ENCODE measurements around the gene NXPH1.

Gene NXPH1

DNA sequence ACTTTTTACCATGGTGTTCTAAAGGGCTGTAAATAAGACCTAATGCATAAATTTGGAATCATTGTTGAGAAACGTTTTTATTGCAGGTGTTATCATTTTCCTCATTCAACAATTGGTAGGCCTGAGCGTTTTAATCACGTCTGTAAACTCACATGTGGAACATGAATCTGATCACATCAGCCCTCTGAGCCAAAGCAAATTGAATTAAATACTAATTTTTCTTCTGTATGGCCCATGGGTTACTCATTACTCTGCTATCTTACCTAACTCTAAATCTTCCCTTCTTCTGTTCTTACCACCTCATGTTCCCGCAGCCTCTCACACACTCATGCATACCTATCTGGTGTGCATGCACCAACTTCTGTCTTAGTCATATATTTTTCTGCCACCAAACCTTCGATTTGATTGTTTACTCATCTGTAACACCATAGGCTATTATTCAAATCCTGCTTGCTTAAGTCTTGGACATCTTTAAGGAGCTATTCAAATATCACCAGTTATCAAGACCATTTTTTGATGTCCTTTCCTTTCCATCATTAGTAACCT lies 82.3 kb downstream of the NXPH1 start:
- H3K4me3 ChIP-seq (ENCODE audit: low read depth, low read length) = no peak overlapping the region
- no peaks in the 10 kb centered on the region for H3K36me3 ChIP-seq (ENCODE audit: control insufficient read depth, insufficient read depth, low read length)
- H3K4me1 ChIP-seq (ENCODE audit: control insufficient read depth, insufficient read depth, low read length) = no peaks in the 10 kb centered on the region
- H3K27me3 ChIP-seq (ENCODE audit: control insufficient read depth, insufficient read depth, low read length) = no peaks in the 10 kb centered on the region
- H3K9me3 ChIP-seq (ENCODE audit: control insufficient read depth, insufficient read depth, low read length) = no peaks in the 10 kb centered on the region
- H3K9ac ChIP-seq (ENCODE audit: low read depth, low read length) = no peak overlapping the region

DNA sequence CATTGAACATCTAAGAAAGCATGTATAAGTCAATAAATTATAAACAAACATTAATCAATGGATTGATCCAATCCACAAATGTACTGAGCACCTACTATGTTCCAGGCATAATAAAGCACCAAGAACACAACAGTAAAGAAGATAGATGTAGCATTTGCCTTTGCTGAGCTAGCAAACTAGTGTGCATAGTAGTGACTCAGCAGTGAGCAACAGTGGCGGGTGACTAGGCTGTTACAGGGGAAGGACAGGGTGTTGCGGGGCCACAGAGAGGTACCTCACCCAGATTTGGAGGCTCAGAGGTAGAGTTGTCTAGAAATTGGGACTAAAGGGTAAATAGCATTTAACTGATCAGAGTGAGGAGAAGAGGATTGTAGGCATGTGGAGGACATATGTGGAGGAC lies 83.6 kb downstream of the NXPH1 start:
- no peaks in the 10 kb centered on the region for H3K9me3 ChIP-seq (ENCODE audit: control insufficient read depth, insufficient read depth, low read length)
- H3K4me3 ChIP-seq (ENCODE audit: low read depth, low read length) = no peak overlapping the region
- no peaks in the 10 kb centered on the region for H3K4me1 ChIP-seq (ENCODE audit: control insufficient read depth, insufficient read depth, low read length)
- H3K27me3 ChIP-seq (ENCODE audit: control insufficient read depth, insufficient read depth, low read length) = no peaks in the 10 kb centered on the region
- no peak overlapping the region for H3K9ac ChIP-seq (ENCODE audit: low read depth, low read length)
- H3K36me3 ChIP-seq (ENCODE audit: control insufficient read depth, insufficient read depth, low read length) = no peaks in the 10 kb centered on the region

DNA sequence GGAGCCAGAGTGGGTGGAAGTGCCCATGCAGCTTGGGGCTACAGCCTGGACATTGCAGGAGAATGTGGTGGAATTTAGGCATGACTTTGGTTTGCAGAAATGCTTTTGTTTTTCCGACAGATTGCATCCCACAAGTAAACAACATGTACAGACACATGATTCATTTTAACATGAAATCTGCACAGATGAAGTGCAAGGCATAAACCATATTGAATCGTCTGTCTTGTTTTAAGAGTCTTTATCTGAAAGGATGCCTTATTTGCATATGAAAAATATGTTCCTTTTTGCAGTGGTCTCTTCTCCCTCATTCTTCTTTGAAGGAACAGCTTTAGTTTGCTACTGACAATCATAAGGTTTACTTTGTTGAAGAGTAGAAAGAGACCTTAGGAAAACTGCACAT lies 94.9 kb downstream of the NXPH1 start:
- Histone ChIP-seq H3K4me1 (ENCODE audit: control insufficient read depth, insufficient read depth, low read length) (no peaks in the 10 kb centered on the region), H3K4me3 (ENCODE audit: low read depth, low read length) (no peak overlapping the region), H3K9me3 (ENCODE audit: control insufficient read depth, insufficient read depth, low read length) (no peaks in the 10 kb centered on the region), H3K9ac (ENCODE audit: low read depth, low read length) (no peak overlapping the region), H3K36me3 (ENCODE audit: control insufficient read depth, insufficient read depth, low read length) (no peaks in the 10 kb centered on the region), H3K27me3 (ENCODE audit: control insufficient read depth, insufficient read depth, low read length) (no peaks in the 10 kb centered on the region)

DNA sequence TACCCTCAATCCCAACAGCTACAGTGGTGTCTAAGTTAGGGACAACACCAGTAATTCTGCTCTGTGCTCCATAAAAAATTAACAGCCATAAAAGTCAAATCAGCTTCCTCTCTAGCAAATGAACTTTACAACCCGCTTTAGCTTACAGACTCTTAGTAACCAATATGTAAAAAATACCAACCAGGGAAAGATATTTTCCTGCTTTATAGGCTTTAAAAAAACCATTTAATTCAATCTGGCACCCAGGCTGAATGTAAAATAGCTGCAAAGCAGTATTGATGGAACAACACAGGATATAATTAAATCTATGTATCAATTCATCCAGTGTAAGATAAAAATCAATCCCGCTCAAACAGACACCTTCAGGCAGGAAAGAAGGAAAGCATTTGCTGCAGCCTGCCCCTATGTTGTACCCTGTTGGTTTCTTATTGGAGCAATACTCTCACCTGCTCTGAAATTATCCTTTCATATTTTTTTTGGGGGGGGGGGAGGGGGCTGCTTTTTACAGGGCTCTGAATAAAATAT lies 98.6 kb downstream of the NXPH1 start:
- no peaks in the 10 kb centered on the region for H3K9me3 ChIP-seq (ENCODE audit: control insufficient read depth, insufficient read depth, low read length)
- no peak overlapping the region for H3K9ac ChIP-seq (ENCODE audit: low read depth, low read length)
- no peaks in the 10 kb centered on the region for H3K4me1 ChIP-seq (ENCODE audit: control insufficient read depth, insufficient read depth, low read length)
- H3K36me3 ChIP-seq (ENCODE audit: control insufficient read depth, insufficient read depth, low read length) = no peaks in the 10 kb centered on the region
- no peak overlapping the region for H3K4me3 ChIP-seq (ENCODE audit: low read depth, low read length)
- H3K27me3 ChIP-seq (ENCODE audit: control insufficient read depth, insufficient read depth, low read length) = no peaks in the 10 kb centered on the region

DNA sequence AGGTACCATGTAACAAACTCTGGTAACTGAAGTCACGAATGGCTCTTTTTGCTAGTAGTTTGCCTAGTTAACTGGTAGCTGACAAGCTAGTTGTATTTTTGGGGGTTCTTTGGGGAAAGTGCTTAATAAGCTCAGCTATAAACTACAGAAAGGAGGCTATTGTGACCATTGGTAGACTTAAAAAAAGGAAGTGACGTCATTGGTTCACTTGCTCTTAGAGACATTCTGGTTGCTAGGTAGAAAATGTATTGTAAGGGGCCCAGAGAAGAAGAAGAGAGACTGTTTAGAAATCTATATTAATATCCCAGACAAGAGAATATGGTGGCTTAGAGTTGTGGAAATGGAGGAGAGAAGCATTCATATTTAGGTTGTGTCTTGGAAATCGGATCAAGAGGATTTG lies 103.0 kb downstream of the NXPH1 start:
- no peak overlapping the region for H3K9ac ChIP-seq (ENCODE audit: low read depth, low read length)

DNA sequence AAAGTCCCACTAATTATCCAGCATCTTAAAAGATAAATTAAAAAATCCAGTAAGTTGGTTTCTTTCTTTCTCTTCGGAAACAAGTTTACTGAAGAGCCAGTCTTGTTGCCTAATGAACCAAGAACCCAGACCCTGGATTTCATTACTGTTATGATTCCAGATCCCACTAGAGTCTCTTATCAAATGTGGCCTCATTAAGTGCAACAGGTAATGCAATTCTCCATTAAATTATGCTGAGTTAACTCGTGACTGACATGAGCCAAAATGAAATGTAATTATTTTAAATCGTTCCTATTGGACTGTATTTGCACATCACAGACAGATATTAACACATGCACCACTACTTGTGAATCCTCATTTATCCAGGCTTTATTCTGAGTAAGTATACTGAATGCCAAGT lies 115.6 kb downstream of the NXPH1 start:
- Histone ChIP-seq H3K9me3 (ENCODE audit: control insufficient read depth, insufficient read depth, low read length) (no peaks in the 10 kb centered on the region), H3K4me3 (ENCODE audit: low read depth, low read length) (no peak overlapping the region), H3K27me3 (ENCODE audit: control insufficient read depth, insufficient read depth, low read length) (no peaks in the 10 kb centered on the region), H3K9ac (ENCODE audit: low read depth, low read length) (no peak overlapping the region), H3K4me1 (ENCODE audit: control insufficient read depth, insufficient read depth, low read length) (no peaks in the 10 kb centered on the region), H3K36me3 (ENCODE audit: control insufficient read depth, insufficient read depth, low read length) (no peaks in the 10 kb centered on the region)

More for the DNA sequence above, 103.0 kb downstream of the NXPH1 start:
- H3K4me3 ChIP-seq (ENCODE audit: low read depth, low read length) = no peak overlapping the region
- H3K9me3 ChIP-seq (ENCODE audit: control insufficient read depth, insufficient read depth, low read length) = no peaks in the 10 kb centered on the region
- no peaks in the 10 kb centered on the region for H3K36me3 ChIP-seq (ENCODE audit: control insufficient read depth, insufficient read depth, low read length)
- no peaks in the 10 kb centered on the region for H3K4me1 ChIP-seq (ENCODE audit: control insufficient read depth, insufficient read depth, low read length)
- H3K27me3 ChIP-seq (ENCODE audit: control insufficient read depth, insufficient read depth, low read length) = no peaks in the 10 kb centered on the region

DNA sequence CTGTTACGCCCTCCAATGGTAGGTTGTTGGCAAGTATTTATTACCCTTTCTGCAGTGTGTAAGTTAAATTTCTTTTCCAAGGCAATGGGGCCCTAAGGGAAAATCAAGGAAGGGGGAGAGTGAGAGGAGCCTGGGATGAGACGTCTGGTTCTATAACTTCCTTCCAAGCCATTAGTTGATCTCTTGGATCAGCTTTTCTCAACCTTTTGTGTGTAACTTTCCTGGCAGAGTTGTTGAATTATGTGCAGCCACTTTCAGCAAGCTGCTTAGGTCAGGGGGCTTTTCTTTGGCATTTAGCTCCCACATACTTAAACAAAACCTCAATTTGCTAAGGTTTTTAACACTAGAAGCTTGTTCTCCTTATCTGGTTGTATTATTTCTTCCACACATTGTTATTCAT lies 127.1 kb downstream of the NXPH1 start:
- no peak overlapping the region for H3K4me3 ChIP-seq (ENCODE audit: low read depth, low read length)
- no peaks in the 10 kb centered on the region for H3K27me3 ChIP-seq (ENCODE audit: control insufficient read depth, insufficient read depth, low read length)
- peaks cover 6% of the 10 kb centered on the region for H3K4me1 ChIP-seq (ENCODE audit: control insufficient read depth, insufficient read depth, low read length)
- H3K36me3 ChIP-seq (ENCODE audit: control insufficient read depth, insufficient read depth, low read length) = no peaks in the 10 kb centered on the region
- no peak overlapping the region for H3K9ac ChIP-seq (ENCODE audit: low read depth, low read length)
- no peaks in the 10 kb centered on the region for H3K9me3 ChIP-seq (ENCODE audit: control insufficient read depth, insufficient read depth, low read length)

DNA sequence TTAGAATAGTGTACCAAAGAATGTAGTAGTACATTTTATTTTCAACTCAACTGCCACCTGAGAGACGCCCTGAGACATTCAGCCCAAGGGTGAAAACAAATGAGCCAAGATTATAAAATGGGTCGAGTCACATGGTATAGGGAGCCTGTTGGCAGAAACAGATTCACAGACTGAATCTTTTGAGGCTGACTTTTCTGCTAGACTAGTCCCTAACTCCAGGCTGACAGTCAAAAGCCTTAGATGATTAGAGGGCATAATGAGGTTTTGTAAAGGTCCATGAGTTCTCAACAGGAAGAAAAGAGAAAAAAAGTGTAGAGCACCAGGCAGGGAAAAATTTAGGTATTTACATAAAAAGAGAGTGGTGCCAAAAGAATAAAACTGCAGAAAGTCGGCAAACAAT lies 128.0 kb downstream of the NXPH1 start:
- Histone ChIP-seq H3K9me3 (ENCODE audit: control insufficient read depth, insufficient read depth, low read length) (no peaks in the 10 kb centered on the region), H3K9ac (ENCODE audit: low read depth, low read length) (no peak overlapping the region), H3K4me1 (ENCODE audit: control insufficient read depth, insufficient read depth, low read length) (peaks cover 6% of the 10 kb centered on the region), H3K27me3 (ENCODE audit: control insufficient read depth, insufficient read depth, low read length) (no peaks in the 10 kb centered on the region), H3K36me3 (ENCODE audit: control insufficient read depth, insufficient read depth, low read length) (no peaks in the 10 kb centered on the region), H3K4me3 (ENCODE audit: low read depth, low read length) (no peak overlapping the region)

DNA sequence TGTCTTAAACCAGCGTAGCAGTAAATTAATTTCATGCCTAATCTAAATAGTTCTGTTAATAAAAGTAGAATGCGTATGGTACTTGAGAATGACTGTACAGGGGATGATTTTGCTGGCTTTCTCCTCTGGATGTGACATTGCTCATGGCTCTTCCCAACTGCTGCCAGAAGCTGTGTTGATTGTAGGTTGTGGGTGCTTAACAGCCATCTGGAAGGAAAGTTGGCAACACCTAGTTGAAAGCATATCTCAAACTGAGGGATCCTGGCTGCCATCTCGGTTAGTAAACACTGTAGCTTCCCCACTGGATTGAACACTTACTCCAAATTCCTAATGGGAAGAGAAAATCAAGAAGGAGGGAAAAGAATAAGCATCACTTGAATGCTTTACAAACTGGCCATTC lies 130.9 kb downstream of the NXPH1 start:
- Histone ChIP-seq H3K4me3 (ENCODE audit: low read depth, low read length) (no peak overlapping the region), H3K9ac (ENCODE audit: low read depth, low read length) (no peak overlapping the region), H3K4me1 (ENCODE audit: control insufficient read depth, insufficient read depth, low read length) (peaks cover 6% of the 10 kb centered on the region), H3K36me3 (ENCODE audit: control insufficient read depth, insufficient read depth, low read length) (no peaks in the 10 kb centered on the region), H3K27me3 (ENCODE audit: control insufficient read depth, insufficient read depth, low read length) (no peaks in the 10 kb centered on the region), H3K9me3 (ENCODE audit: control insufficient read depth, insufficient read depth, low read length) (no peaks in the 10 kb centered on the region)

DNA sequence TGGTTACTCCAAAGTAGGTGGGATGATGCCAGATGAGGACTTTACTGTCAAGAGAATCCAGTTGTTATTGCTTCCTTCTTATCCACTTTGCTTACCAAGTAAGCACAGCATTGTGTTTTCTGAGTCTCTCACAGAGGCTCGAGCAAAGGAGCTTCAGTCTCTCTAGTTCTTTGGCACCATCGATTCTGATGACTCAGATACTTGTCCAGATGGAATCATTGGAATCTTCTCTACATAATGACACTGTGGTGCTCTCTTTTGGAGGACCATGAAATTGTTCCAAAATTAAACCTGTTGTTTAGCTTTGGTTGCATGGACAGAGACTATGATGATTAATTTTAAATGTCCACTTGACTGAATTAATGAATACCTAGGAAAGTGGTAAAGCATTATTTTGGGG lies 132.6 kb downstream of the NXPH1 start:
- no peak overlapping the region for H3K4me3 ChIP-seq (ENCODE audit: low read depth, low read length)

DNA sequence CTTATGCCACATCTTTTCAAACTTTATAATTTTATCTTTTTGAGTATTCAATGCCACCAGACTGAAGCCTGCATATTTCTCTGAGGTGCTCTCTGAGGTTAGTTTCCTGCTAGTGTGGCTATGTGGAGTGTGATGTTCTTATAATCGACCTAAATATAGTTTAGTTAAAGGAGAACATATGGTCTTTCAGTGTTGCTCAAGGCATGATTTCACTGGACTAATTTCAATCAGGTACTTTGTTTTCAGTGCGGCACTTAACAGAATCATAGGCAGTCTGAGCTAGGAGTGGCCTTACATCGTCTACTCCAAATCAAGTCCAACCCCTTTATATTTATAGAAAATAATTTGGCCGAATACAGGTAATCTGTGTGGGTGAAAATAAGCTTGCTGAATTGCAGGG lies 134.2 kb downstream of the NXPH1 start:
- Histone ChIP-seq H3K9ac (ENCODE audit: low read depth, low read length) (no peak overlapping the region), H3K4me1 (ENCODE audit: control insufficient read depth, insufficient read depth, low read length) (peaks cover 6% of the 10 kb centered on the region), H3K9me3 (ENCODE audit: control insufficient read depth, insufficient read depth, low read length) (no peaks in the 10 kb centered on the region), H3K36me3 (ENCODE audit: control insufficient read depth, insufficient read depth, low read length) (no peaks in the 10 kb centered on the region), H3K4me3 (ENCODE audit: low read depth, low read length) (no peak overlapping the region), H3K27me3 (ENCODE audit: control insufficient read depth, insufficient read depth, low read length) (no peaks in the 10 kb centered on the region)

More for the DNA sequence above, 132.6 kb downstream of the NXPH1 start:
- no peaks in the 10 kb centered on the region for H3K36me3 ChIP-seq (ENCODE audit: control insufficient read depth, insufficient read depth, low read length)
- no peak overlapping the region for H3K9ac ChIP-seq (ENCODE audit: low read depth, low read length)
- H3K9me3 ChIP-seq (ENCODE audit: control insufficient read depth, insufficient read depth, low read length) = no peaks in the 10 kb centered on the region
- H3K27me3 ChIP-seq (ENCODE audit: control insufficient read depth, insufficient read depth, low read length) = no peaks in the 10 kb centered on the region
- peaks cover 6% of the 10 kb centered on the region for H3K4me1 ChIP-seq (ENCODE audit: control insufficient read depth, insufficient read depth, low read length)

DNA sequence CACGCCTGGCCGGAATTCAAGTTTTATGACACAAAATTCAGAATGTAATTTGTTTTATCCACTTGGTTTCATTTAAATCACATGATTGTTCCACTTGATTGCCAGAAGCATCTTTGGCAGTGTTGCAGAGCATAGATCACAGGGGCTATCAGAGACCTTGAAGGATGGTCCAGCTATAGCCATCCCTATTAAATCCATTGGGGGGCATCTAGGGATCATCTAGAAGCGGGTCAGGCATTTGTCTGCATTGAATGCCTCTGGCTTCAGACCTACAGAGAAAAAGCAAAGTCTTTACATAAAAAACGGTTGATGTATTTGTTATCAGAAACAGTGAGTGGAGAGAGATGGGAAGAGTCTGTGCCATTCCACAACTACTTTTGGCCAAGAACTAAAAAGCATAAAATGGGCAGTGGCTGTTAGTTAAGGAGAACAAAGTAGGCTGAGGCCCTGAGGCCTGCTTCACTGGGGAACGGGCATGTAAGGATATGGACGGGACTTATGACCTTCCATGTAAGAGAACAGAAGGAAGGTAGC lies 146.3 kb downstream of the NXPH1 start:
- Histone ChIP-seq H3K4me1 (ENCODE audit: control insufficient read depth, insufficient read depth, low read length) (no peaks in the 10 kb centered on the region), H3K4me3 (ENCODE audit: low read depth, low read length) (no peak overlapping the region), H3K9me3 (ENCODE audit: control insufficient read depth, insufficient read depth, low read length) (no peaks in the 10 kb centered on the region), H3K36me3 (ENCODE audit: control insufficient read depth, insufficient read depth, low read length) (no peaks in the 10 kb centered on the region), H3K27me3 (ENCODE audit: control insufficient read depth, insufficient read depth, low read length) (no peaks in the 10 kb centered on the region), H3K9ac (ENCODE audit: low read depth, low read length) (no peak overlapping the region)
